ENCODE results near the gene GPHN.

GRCh38 chr14:67071506-67071905 lies 563.6 kb downstream of the GPHN start:
- TF ChIP-seq CTCF (IDR thresholded peaks at IDR 0.05) (no peak), POLR2A (IDR thresholded peaks at IDR 0.05) (no peak)
